Suprapubic skin (tissue), 4 donors: Measurements from ENCODE around the gene RBMS1.

Experiments used
- CTCF ChIP-seq, 2 donors: fragments of 200-600 bp in 1 of 2; fragments of 450-650 bp in 1 of 2; sonication (generic) in 1 of 2; IDR thresholded peaks; one replicate each; pipeline ENCODE4 v1.5.1; 2016 to 2019; ENCODE audit warnings: antibody characterized with exemption in 2 of 2, mild to moderate bottlenecking in 1 of 2, moderate library complexity in 1 of 2
- POLR2A ChIP-seq, 2 donors: fragments of 450-650 bp; IDR thresholded peaks; one replicate each; pipeline ENCODE4 v1.6.1; 2017; ENCODE audit warnings: antibody characterized with exemption in 2 of 2, mild to moderate bottlenecking in 2 of 2, moderate library complexity in 2 of 2
- POLR2AphosphoS5 ChIP-seq, 3 donors: sonication (generic); formaldehyde crosslinking; IDR thresholded peaks; one replicate each; pipeline ENCODE4 v1.6.1; 2017; ENCODE audit warnings: antibody characterized with exemption in 3 of 3

- TF ChIP-seq CTCF (IDR thresholded peaks at IDR 0.05): no peak
- no peak for TF ChIP-seq POLR2A (IDR thresholded peaks at IDR 0.05)
- no peak for TF ChIP-seq POLR2AphosphoS5 (IDR thresholded peaks at IDR 0.05)
Observed at GRCh38 chr2:160507046-160507407, 13.4 kb upstream of the RBMS1 start.
